SK-N-SH treated with all-trans-retinoic acid at 6 μM for 48 hours (cell line): ENCODE results near the gene CALU.

Experiments
- ATAC-seq: fragments of 200-7000 bp; cut with Tn5 transposase; 3 replicates; pipeline ENCODE4 v1.9.1; 2020; ENCODE audit warnings: mild to moderate bottlenecking, moderate library complexity
- ARNTL ChIP-seq: fragments of 450-650 bp; formaldehyde crosslinking; IDR thresholded peaks from 2 replicates; pipeline ENCODE4 v1.5.0; 2020; ENCODE audit warnings: low read depth, mild to moderate bottlenecking, moderate library complexity, borderline replicate concordance
- BACH2 ChIP-seq: fragments of 250-450 bp; sonication (Bioruptor Pico); IDR thresholded peaks from 2 replicates; pipeline ENCODE4 v1.9.0; 2021; ENCODE audit warnings: mild to moderate bottlenecking, borderline replicate concordance
- CREB5 ChIP-seq: fragments of 250-450 bp; sonication (Bioruptor Pico); IDR thresholded peaks from 2 replicates; pipeline ENCODE4 v1.5.1; 2020; ENCODE audit warnings: low read depth, mild to moderate bottlenecking, moderate library complexity
- CSDC2 ChIP-seq: fragments of 250-450 bp; sonication (Bioruptor Pico); IDR thresholded peaks from 2 replicates; pipeline ENCODE4 v1.5.0; 2020; ENCODE audit warnings: mild to moderate bottlenecking, moderate library complexity
- ESRRG ChIP-seq: fragments of 250-450 bp; sonication (Bioruptor Pico); IDR thresholded peaks from 2 replicates; pipeline ENCODE4 v1.6.1; 2021; ENCODE audit warnings: mild to moderate bottlenecking
- GLIS3 ChIP-seq: fragments of 250-450 bp; sonication (Bioruptor Pico); IDR thresholded peaks from 2 replicates; pipeline ENCODE4 v1.5.0; 2020; ENCODE audit warnings: mild to moderate bottlenecking, moderate library complexity
- ISL1 ChIP-seq: fragments of 250-450 bp; sonication (Bioruptor Pico); IDR thresholded peaks from 2 replicates; pipeline ENCODE4 v2.1.2; 2022; ENCODE audit warnings: mild to moderate bottlenecking, moderate library complexity
- OSR1 ChIP-seq: fragments of 250-450 bp; sonication (Bioruptor Pico); IDR thresholded peaks from 2 replicates; pipeline ENCODE4 v1.8.0; 2022; ENCODE audit warnings: moderate library complexity, mild to moderate bottlenecking, inconsistent platforms
- PATZ1 ChIP-seq: fragments of 250-450 bp; sonication (Bioruptor Pico); IDR thresholded peaks from 2 replicates; pipeline ENCODE4 v1.8.0; 2020; ENCODE audit warnings: mild to moderate bottlenecking, moderate library complexity, borderline replicate concordance
- POU6F1 ChIP-seq: fragments of 250-450 bp; sonication (Bioruptor Pico); IDR thresholded peaks from 2 replicates; pipeline ENCODE4 v1.8.0; 2021; ENCODE audit warnings: low read depth, mild to moderate bottlenecking, moderate library complexity, borderline replicate concordance
- PPARA ChIP-seq: fragments of 250-450 bp; sonication (Bioruptor Pico); IDR thresholded peaks from 2 replicates; pipeline ENCODE4 v1.5.0; 2020; ENCODE audit warnings: mild to moderate bottlenecking, borderline replicate concordance
- SNAI2 ChIP-seq: fragments of 250-450 bp; sonication (Bioruptor Pico); IDR thresholded peaks from 2 replicates; pipeline ENCODE4 v1.5.0; 2020; ENCODE audit warnings: mild to moderate bottlenecking, moderate library complexity
- TCF4 ChIP-seq: fragments of 250-450 bp; sonication (Bioruptor Pico); IDR thresholded peaks from 2 replicates; pipeline ENCODE4 v1.8.0; 2021; ENCODE audit warnings: mild to moderate bottlenecking, moderate library complexity, borderline replicate concordance
- ZC3H10 ChIP-seq: fragments of 250-450 bp; sonication (Bioruptor Pico); IDR thresholded peaks from 2 replicates; pipeline ENCODE4 v1.5.1; 2021; ENCODE audit warnings: mild to moderate bottlenecking, moderate library complexity
- ZFP3 ChIP-seq: fragments of 250-450 bp; sonication (Bioruptor Pico); IDR thresholded peaks from 2 replicates; pipeline ENCODE4 v1.5.0; 2020; ENCODE audit warnings: mild to moderate bottlenecking, moderate library complexity
- ZFP30 ChIP-seq: fragments of 450-650 bp; formaldehyde crosslinking; IDR thresholded peaks from 2 replicates; pipeline ENCODE4 v1.5.0; 2022; ENCODE audit warnings: mild to moderate bottlenecking, moderate library complexity
- ZNF565 ChIP-seq: fragments of 450-650 bp; formaldehyde crosslinking; conservative IDR thresholded peaks from 2 replicates; pipeline ENCODE4 v1.5.0; 2020; ENCODE audit warnings: low read depth, mild to moderate bottlenecking, moderate library complexity
- ZNF70 ChIP-seq: fragments of 450-650 bp; formaldehyde crosslinking; IDR thresholded peaks from 2 replicates; pipeline ENCODE4 v1.5.0; 2020; ENCODE audit warnings: mild to moderate bottlenecking, moderate library complexity
- TF ChIP-seq, protein P1 (sequence below): fragments of 250-450 bp; sonication (Bioruptor Pico); IDR thresholded peaks from 2 replicates; pipeline ENCODE4 v1.5.0; 2020; ENCODE audit warnings: mild to moderate bottlenecking, moderate library complexity
- TF ChIP-seq, protein P2 (sequence below): fragments of 250-450 bp; sonication (Bioruptor Pico); IDR thresholded peaks from 2 replicates; pipeline ENCODE4 v1.5.1; 2021; ENCODE audit warnings: mild to moderate bottlenecking, moderate library complexity

Gene CALU

GRCh38 chr7:128793181-128793547 lies 54.0 kb downstream of the CALU start:
- TF ChIP-seq SNAI2 (CRISPR knock-in tag) (no peak), ZC3H10 (CRISPR knock-in tag) (no peak), PATZ1 (CRISPR knock-in tag) (no peak), TCF4 (no peak), OSR1 (no peak), ARNTL (no peak), ZFP30 (CRISPR knock-in tag) (no peak), CREB5 (CRISPR knock-in tag) (no peak)
- TF ChIP-seq, all 23 proteins: peak for 0
- ATAC-seq: no peak

GRCh38 chr7:128794020-128794419 lies 54.9 kb downstream of the CALU start:
- TF ChIP-seq, protein P1, sequence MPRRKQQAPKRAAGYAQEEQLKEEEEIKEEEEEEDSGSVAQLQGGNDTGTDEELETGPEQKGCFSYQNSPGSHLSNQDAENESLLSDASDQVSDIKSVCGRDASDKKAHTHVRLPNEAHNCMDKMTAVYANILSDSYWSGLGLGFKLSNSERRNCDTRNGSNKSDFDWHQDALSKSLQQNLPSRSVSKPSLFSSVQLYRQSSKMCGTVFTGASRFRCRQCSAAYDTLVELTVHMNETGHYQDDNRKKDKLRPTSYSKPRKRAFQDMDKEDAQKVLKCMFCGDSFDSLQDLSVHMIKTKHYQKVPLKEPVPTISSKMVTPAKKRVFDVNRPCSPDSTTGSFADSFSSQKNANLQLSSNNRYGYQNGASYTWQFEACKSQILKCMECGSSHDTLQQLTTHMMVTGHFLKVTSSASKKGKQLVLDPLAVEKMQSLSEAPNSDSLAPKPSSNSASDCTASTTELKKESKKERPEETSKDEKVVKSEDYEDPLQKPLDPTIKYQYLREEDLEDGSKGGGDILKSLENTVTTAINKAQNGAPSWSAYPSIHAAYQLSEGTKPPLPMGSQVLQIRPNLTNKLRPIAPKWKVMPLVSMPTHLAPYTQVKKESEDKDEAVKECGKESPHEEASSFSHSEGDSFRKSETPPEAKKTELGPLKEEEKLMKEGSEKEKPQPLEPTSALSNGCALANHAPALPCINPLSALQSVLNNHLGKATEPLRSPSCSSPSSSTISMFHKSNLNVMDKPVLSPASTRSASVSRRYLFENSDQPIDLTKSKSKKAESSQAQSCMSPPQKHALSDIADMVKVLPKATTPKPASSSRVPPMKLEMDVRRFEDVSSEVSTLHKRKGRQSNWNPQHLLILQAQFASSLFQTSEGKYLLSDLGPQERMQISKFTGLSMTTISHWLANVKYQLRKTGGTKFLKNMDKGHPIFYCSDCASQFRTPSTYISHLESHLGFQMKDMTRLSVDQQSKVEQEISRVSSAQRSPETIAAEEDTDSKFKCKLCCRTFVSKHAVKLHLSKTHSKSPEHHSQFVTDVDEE (CRISPR knock-in tag): no peak
- TF ChIP-seq OSR1: no peak
- no peak for TF ChIP-seq ZFP30 (CRISPR knock-in tag)
- TF ChIP-seq ZNF565: no peak
- TF ChIP-seq POU6F1 (CRISPR knock-in tag): no peak
- no peak for TF ChIP-seq GLIS3 (CRISPR knock-in tag)
- no peak for TF ChIP-seq ZFP3 (CRISPR knock-in tag)
- TF ChIP-seq, protein P2, sequence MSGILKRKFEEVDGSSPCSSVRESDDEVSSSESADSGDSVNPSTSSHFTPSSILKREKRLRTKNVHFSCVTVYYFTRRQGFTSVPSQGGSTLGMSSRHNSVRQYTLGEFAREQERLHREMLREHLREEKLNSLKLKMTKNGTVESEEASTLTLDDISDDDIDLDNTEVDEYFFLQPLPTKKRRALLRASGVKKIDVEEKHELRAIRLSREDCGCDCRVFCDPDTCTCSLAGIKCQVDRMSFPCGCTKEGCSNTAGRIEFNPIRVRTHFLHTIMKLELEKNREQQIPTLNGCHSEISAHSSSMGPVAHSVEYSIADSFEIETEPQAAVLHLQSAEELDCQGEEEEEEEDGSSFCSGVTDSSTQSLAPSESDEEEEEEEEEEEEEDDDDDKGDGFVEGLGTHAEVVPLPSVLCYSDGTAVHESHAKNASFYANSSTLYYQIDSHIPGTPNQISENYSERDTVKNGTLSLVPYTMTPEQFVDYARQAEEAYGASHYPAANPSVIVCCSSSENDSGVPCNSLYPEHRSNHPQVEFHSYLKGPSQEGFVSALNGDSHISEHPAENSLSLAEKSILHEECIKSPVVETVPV (CRISPR knock-in tag): no peak
- no peak for TF ChIP-seq ZNF70 (CRISPR knock-in tag)
- no peak for TF ChIP-seq ESRRG (CRISPR knock-in tag)
- no peak for TF ChIP-seq ZC3H10 (CRISPR knock-in tag)
- no peak for TF ChIP-seq PATZ1 (CRISPR knock-in tag)
- no peak for TF ChIP-seq ISL1 (CRISPR knock-in tag)
- no peak for TF ChIP-seq CSDC2 (CRISPR knock-in tag)
- TF ChIP-seq PPARA (CRISPR knock-in tag): no peak
- no peak for ATAC-seq

GRCh38 chr7:128794436-128794835 lies 55.3 kb downstream of the CALU start:
- TF ChIP-seq ZFP3 (CRISPR knock-in tag): no peak
- no peak for TF ChIP-seq CSDC2 (CRISPR knock-in tag)
- no peak for TF ChIP-seq BACH2

More at GRCh38 chr7:128794436-128794835, 55.3 kb downstream of the CALU start:
- ATAC-seq: no peak
